Body of pancreas (tissue), 4 donors: ENCODE measurements around the gene MYDGF. TPM values are rescaled to one million over a fixed set of nuclear protein-coding genes. Genes with fewer than 3 reads are reported as not detected.

Experiments used
- ATAC-seq: fragments of 150-250 bp; one replicate; pipeline ENCODE4 v1.9.1; 2016
- DNase-seq, 4 donors: peaks; one replicate each; pipeline ENCODE4 v3.0.0-alpha.2; 2019
- H3K27ac ChIP-seq, 4 donors: fragments of 200-600 bp; sonication (generic); 1 replicate in 3 of 4; 2 replicates in 1 of 4; pipeline versions ENCODE4 v1.5.1 to v1.6.1; 2016 to 2019; ENCODE audit warnings: mild to moderate bottlenecking in 1 of 4, mixed read lengths in 1 of 4, moderate library complexity in 1 of 4
- H3K27me3 ChIP-seq, 2 donors: fragments of 200-600 bp; sonication (generic); one replicate each; pipeline ENCODE4 v1.6.0; 2016; ENCODE audit warnings: mild to moderate bottlenecking in 1 of 2
- H3K36me3 ChIP-seq, 2 donors: fragments of 200-600 bp; sonication (generic); replicated peaks in 1 of 2; 2 replicates each; pipeline ENCODE4 v1.5.1; 2016; ENCODE audit warnings: low read depth in 2 of 2; ENCODE audit not compliant: insufficient read depth in 1 of 2
- H3K4me1 ChIP-seq: fragments of 200-600 bp; sonication (generic); one replicate; pipeline ENCODE4 v1.6.0; 2016
- H3K4me3 ChIP-seq, 2 donors: fragments of 200-600 bp; sonication (generic); 1 replicate in 1 of 2; 2 replicates in 1 of 2; pipeline ENCODE4 v1.5.1; 2016 to 2019
- H3K9me3 ChIP-seq, 3 donors: fragments of 200-600 bp; sonication (generic); 1 replicate in 2 of 3; 2 replicates in 1 of 3; pipeline ENCODE4 v1.5.1; 2016
- POLR2A ChIP-seq, 3 donors: fragments of 450-650 bp; IDR thresholded peaks; one replicate each; pipeline ENCODE4 v1.6.1; 2016; ENCODE audit warnings: antibody characterized with exemption in 3 of 3, mild to moderate bottlenecking in 2 of 3
- WGBS, 2 donors: methylation state at CpG; one replicate each; pipeline ENCODE4 v1.1.5; 2017; 5-methylcytosine and 5-hydroxymethylcytosine counted together
- intact Hi-C: fragments of 100-400 bp; cut with DNase I; formaldehyde crosslinking; loops from one replicate; pipeline ENCODE4 v1.15.1; 2023
- total RNA-seq, 2 donors: library from RNA; depleted of rRNA; stranded (reverse); fragments of >200 nt; gene quantifications; one replicate each; pipeline ENCODE4 v1.1.0, GENCODE V29; 2016
- TF ChIP-seq, protein P1 (sequence below), 7 experiments: fragments of 450-650 bp in 4 of 7; fragments of 200-600 bp in 3 of 7; sonication (generic) in 3 of 7; IDR thresholded peaks; one replicate each; pipeline ENCODE4 v1.5.1; 2016 to 2019; ENCODE audit warnings: antibody characterized with exemption in 7 of 7

Gene MYDGF
- total RNA-seq, 2 donors from 2014 or later: 42.5 to 50.1 TPM

DNA sequence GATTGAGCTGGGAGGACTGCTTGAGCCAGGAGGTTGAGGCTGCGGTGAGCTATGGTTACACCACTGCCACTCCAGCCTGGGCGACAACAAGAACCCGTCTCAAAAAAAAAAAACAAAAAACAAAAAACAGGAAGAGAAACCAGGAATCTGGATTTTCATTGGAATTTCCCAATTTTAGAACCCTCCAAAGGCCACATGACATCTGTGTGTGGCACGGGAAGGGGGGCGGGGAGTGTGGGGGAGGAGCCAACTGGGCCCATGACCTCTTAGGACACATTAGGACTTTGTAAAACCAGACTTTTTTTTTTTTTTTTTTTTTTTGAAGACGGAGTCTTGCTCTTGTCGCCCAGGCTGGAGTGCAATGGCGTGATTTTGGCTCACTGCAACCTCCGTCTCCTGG, 21.2 kb upstream of the MYDGF start:
- TF ChIP-seq, protein P1, sequence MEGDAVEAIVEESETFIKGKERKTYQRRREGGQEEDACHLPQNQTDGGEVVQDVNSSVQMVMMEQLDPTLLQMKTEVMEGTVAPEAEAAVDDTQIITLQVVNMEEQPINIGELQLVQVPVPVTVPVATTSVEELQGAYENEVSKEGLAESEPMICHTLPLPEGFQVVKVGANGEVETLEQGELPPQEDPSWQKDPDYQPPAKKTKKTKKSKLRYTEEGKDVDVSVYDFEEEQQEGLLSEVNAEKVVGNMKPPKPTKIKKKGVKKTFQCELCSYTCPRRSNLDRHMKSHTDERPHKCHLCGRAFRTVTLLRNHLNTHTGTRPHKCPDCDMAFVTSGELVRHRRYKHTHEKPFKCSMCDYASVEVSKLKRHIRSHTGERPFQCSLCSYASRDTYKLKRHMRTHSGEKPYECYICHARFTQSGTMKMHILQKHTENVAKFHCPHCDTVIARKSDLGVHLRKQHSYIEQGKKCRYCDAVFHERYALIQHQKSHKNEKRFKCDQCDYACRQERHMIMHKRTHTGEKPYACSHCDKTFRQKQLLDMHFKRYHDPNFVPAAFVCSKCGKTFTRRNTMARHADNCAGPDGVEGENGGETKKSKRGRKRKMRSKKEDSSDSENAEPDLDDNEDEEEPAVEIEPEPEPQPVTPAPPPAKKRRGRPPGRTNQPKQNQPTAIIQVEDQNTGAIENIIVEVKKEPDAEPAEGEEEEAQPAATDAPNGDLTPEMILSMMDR (IDR thresholded peaks at IDR 0.05): no peak
- no peak for TF ChIP-seq POLR2A (IDR thresholded peaks at IDR 0.05)
- Histone ChIP-seq H3K27me3 (no peaks in the 10 kb centered on the region), H3K36me3 (peaks cover 4 to 38% of the 10 kb centered on the region in 2 donors), H3K4me3 (no peak overlapping the region), H3K27ac (no peak overlapping the region), H3K9me3 (no peaks in the 10 kb centered on the region), H3K4me1 (no peaks in the 10 kb centered on the region)
- intact Hi-C loops: no loop called here
- ATAC-seq (no peak), DNase-seq (peak in 1 of 4 donors; percentile 47)
- WGBS, 2 donors: 84 to 94% methylated on average over 9 of the region's 9 CpGs

DNA sequence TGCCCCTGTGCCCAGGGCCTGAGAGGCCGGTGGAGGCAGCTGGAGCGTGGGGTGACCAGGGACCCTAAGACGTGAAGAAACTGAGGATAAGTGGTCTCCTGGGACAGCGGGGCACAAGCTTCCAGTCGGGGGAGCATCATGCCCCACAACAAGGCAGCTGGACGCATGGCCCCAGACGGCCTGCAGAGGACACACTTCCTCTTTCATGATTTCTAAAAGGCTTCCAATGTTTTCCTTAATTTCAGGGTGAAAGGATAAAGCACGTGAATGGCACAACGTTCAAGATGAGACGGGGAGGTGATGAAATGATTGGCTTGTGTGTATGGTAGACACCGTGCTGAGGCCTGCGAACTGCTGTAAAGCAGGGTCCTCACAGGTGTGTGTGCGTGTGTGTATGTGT, 20.2 kb upstream of the MYDGF start:
- ATAC-seq (no peak), DNase-seq (no peak)
- Histone ChIP-seq H3K9me3 (no peaks in the 10 kb centered on the region), H3K27ac (no peak overlapping the region), H3K4me3 (no peak overlapping the region), H3K36me3 (peaks cover 3 to 32% of the 10 kb centered on the region in 2 donors), H3K4me1 (no peaks in the 10 kb centered on the region), H3K27me3 (no peaks in the 10 kb centered on the region)
- 80 to 86% methylated on average over 13 of the region's 13 CpGs for WGBS, 2 donors
- intact Hi-C loops: no loop called here
- TF ChIP-seq, protein P1 (IDR thresholded peaks at IDR 0.05): no peak

DNA sequence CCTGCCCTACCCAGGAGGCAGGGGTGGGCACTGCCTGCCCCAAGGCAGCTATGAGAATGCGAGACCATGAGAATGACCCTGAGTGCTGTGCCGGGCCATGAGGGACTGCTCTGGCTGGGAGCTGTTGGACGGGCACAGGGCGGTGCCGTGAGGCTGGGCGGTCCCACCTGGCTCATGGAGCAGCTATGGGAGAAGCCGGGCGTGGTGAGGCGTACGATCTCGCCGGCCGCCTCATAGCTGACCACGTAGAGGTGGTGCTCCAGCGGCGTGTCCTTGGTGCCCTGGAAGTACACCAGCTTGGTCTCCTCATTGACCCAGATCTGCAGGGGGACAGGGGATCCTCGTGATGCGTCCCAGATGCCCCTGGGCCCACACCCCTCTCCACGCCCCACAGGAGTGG, 19.3 kb upstream of the MYDGF start:
- 92 to 96% methylated on average over 5 to 19 of the region's 19 CpGs for WGBS, 2 donors
- intact Hi-C loops: no loop called here
- H3K4me3 ChIP-seq: no peak overlapping the region
- H3K36me3 ChIP-seq: peaks cover 3 to 26% of the 10 kb centered on the region in 2 donors
- H3K4me1 ChIP-seq: no peaks in the 10 kb centered on the region
- no peak for TF ChIP-seq POLR2A (IDR thresholded peaks at IDR 0.05)
- TF ChIP-seq, protein P1 (IDR thresholded peaks at IDR 0.05): no peak
- H3K27ac ChIP-seq: no peak overlapping the region
- no peak for ATAC-seq
- no peaks in the 10 kb centered on the region for H3K27me3 ChIP-seq
- H3K9me3 ChIP-seq: no peaks in the 10 kb centered on the region
- no peak for DNase-seq

DNA sequence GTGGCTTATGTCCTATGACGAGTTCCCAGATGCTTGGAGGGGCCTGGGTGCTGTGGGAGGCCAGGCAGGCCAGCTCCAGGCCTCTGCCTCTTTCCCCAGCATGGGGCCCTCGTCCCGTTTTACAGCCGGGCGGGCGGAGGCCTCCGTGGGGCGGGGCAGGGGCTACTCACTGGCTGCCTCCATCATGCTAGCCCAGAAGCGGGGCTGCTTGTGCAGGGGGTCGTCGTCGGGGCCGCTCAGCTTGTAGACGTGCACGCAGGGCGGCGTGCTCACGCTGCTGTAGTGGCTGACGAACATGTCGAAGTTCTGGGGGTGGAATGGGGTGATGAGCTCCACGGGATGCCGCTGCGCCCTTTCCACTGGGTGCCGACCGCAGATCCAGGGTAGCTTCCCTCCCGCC, 18.4 kb upstream of the MYDGF start:
- peaks cover 3 to 23% of the 10 kb centered on the region in 2 donors for H3K36me3 ChIP-seq
- no peaks in the 10 kb centered on the region for H3K27me3 ChIP-seq
- 99% methylated on average over 9 of the region's 26 CpGs; no CpG with 5 or more reads in 1 of the 2 donors for WGBS, 2 donors
- no peak for DNase-seq
- H3K27ac ChIP-seq: no peak overlapping the region
- H3K4me3 ChIP-seq: no peak overlapping the region
- no peaks in the 10 kb centered on the region for H3K9me3 ChIP-seq
- no peaks in the 10 kb centered on the region for H3K4me1 ChIP-seq
- TF ChIP-seq, protein P1 (IDR thresholded peaks at IDR 0.05): no peak
- no peak for TF ChIP-seq POLR2A (IDR thresholded peaks at IDR 0.05)
- no peak for ATAC-seq
- intact Hi-C loops: no loop called here

DNA sequence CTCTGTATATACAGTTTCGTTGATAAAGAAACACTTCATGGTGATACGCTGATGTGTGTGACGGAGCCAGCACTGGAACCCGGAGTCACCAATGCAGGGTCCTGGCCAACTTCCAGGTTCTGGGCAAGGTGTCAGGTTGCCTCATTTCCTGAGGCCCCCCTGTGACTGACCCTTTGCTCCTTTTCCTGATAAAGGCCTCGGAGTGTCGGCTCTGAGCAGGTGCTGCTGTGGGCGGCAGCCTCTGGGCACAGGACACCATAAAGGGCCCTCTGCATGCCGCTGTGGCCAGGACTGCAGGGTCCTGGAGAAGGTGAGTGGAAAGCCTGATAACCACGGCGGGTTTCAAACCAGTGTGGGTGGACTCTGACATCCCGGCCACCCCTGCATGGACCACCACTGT, 17.3 kb upstream of the MYDGF start:
- Histone ChIP-seq H3K27ac (no peak overlapping the region), H3K9me3 (no peaks in the 10 kb centered on the region), H3K4me1 (no peaks in the 10 kb centered on the region), H3K27me3 (no peaks in the 10 kb centered on the region), H3K4me3 (no peak overlapping the region), H3K36me3 (peaks cover 3 to 26% of the 10 kb centered on the region in 2 donors)
- ATAC-seq (no peak), DNase-seq (peak in 3 of 4 donors; percentile 52 to 81 (median 67))
- 53 to 71% methylated on average over 6 to 11 of the region's 11 CpGs for WGBS, 2 donors
- TF ChIP-seq POLR2A (IDR thresholded peaks at IDR 0.05): no peak
- TF ChIP-seq, protein P1 (IDR thresholded peaks at IDR 0.05): no peak
- intact Hi-C loops: no loop called here
